Measurements from ENCODE around the gene UGGT2. TPM values are rescaled to one million over a fixed set of nuclear protein-coding genes. Genes with fewer than 3 reads are reported as not detected.
"Not testable (repeated sequence)": the region's sequence is repeated elsewhere in the genome, so short reads cannot be mapped to it uniquely, and the experiment has no call there.

UGGT2 gene
- total RNA-seq, 1 donor from 2014 or later: 45.5 TPM

GRCh38 chr13:95970878-95971277 lies 82.3 kb downstream of the UGGT2 start:
- no peak for DNase-seq

- no peak for DNase-seq
Observed at GRCh38 chr13:95968906-95969305, 84.3 kb downstream of the UGGT2 start.

DNA sequence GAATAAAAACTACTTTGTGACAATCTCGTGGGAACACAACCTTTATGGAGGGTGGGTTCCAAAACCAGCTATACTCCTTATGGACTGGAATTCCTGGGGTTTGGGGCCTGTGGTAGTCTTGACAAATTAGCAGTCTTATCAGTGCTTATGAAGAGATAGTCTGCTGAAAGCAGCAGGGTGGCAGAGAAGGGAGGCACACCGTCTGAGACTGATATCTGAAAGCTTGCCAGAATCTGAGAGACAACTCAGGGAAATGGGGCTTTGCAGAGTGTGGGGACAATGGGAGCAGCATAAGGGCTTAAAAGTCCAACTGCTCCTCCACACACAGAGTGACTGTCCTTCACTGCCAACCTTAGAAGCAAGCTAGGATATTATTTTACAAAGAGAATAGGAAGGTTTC lies 95.9 kb downstream of the UGGT2 start:
- no peak for DNase-seq

DNA sequence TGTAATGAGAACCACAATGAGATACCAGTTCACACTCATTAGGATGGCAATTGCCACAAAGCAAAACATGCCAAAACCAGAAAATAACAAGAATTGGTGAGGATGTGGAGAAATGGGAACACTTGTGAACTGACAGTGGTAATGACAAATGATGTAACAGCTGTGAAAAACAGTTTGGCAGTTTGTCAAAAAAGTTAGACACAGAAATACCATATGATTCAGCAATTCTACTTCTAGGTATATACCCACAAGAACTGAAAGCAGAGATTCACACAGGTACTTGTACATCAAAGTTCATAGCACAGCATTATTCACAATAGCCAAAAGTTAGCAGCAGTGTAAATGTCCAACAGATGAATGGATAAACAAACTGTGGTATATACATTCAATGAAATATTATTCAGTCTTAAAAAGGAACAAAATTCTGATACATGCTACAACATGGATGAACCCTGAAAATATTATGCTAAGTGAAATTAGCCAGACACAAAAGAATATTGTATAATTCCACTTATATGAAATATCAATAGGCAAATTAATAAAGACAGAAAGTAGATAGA lies 96.5 kb downstream of the UGGT2 start:
- no peak for DNase-seq

DNA sequence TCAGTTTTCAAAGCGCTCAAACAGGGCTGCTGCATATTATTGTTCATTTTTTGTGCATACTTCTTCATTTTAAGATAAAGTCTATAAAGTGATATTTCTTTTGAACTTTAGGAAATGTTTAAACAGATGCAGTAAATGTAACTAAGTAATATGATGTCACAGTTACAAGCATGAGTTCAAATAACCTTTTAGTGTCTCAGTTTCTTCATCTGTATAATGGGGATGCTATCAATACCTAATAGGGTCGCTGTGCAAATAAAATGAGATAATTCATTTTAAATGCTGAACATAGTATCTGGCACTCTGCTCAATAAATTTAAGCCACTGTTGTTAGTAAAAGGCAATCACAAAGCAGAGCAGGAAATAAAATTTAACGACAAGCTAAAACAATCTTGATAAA lies 97.5 kb downstream of the UGGT2 start:
- DNase-seq: no peak

GRCh38 chr13:95955255-95955654 lies 97.9 kb downstream of the UGGT2 start:
- DNase-seq: no peak

DNA sequence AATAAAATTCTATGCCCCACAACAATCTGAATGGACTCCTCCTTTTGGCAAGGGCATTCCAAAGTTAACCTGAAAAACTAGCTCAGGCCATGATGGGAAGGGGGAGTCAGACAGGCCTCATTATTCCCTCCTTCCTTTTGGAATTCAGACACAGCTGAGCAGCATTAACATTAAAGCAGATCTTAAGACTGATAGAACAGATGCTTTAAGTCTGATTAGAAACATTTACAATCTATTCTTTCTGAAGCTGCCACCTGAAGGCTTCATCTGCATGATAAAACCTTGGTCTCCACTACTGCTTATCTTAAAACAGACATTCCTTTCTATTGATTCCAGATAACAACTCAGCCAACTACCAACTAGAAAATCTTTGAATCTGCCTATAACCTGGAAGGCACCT lies 98.9 kb downstream of the UGGT2 start:
- no peak for DNase-seq

GRCh38 chr13:95950103-95950502 lies 103.1 kb downstream of the UGGT2 start:
- no peak for DNase-seq

GRCh38 chr13:95948656-95949055 lies 104.5 kb downstream of the UGGT2 start:
- DNase-seq: no peak

- DNase-seq: no peak
Observed at GRCh38 chr13:95937714-95938320, 115.4 kb downstream of the UGGT2 start.

GRCh38 chr13:95931300-95932025 lies 121.7 kb downstream of the UGGT2 start:
- DNase-seq: no peak

GRCh38 chr13:95929430-95929829 lies 123.8 kb downstream of the UGGT2 start:
- DNase-seq: no peak

GRCh38 chr13:95928367-95928906 lies 124.8 kb downstream of the UGGT2 start:
- DNase-seq: not testable (repeated sequence)

DNA sequence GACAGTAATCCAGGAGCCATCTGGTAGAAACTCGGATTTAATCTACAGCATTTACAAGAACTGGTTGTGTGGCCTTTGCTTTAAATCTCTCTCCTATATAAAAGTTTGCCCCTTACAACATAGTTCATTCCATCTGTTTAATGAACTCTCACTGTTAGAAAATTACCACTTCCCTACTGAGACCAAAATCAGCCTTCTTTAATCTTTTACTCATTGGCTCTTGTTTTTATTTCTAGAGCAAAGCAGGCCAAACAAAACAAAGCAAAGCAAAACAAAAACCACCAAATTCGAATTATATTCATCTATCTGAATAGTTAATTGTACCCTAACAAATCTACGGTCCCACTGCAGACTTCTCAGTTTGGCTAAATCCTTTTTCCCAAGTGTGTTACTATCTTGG lies 127.0 kb downstream of the UGGT2 start:
- no peak for DNase-seq

DNA sequence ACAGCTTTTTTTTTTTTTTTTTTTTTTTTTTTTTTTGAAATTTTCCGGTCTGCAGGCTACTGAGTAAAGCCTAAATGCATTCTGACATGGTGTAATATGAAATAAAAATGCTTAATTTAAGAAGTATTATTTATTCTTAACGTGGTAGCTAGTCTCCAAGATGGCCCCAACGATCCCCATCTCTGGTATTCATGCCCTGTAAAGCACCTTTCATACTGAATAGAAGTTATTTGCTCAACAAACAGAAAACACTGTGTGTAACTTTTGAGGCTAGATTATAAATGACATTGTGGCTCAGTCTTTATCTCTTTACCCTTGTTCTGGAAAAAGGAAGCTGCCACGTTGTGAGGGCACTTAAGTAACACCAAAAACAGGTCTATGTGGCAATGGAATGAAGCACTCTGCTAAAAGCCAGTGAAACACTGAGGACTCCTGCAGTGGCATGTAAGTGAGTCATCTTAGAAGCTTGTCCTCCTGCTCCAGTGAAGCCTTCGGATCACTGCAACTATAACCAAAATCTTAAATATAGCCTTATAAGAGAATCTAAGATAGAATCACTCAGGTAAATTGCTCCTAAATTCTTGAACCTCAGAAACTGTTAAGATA lies 128.7 kb downstream of the UGGT2 start:
- DNase-seq: no peak

DNA sequence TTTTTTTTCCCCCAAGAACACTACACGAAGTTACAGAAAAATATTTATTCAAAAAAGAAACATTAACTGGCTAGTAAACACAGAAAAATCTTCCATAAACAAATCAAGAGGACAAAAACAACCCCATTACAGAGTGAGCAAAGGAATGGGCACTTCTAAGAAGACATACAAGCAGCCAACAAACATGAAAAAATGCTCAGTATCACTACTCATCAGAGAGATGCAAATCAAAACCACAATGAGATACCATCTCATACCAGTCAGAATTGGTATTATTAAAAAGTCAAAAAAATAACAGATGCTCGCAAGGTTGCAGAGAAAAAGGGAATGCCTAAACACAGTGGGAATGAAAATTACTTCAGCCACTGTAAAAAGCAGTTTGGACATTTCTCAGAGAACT lies 131.7 kb downstream of the UGGT2 start:
- no peak for DNase-seq

GRCh38 chr13:95920485-95920884 lies 132.7 kb downstream of the UGGT2 start:
- DNase-seq: no peak

GRCh38 chr13:95918860-95919259 lies 134.3 kb downstream of the UGGT2 start:
- no peak for DNase-seq

GRCh38 chr13:95914991-95915501 lies 138.2 kb downstream of the UGGT2 start:
- DNase-seq: no peak

DNA sequence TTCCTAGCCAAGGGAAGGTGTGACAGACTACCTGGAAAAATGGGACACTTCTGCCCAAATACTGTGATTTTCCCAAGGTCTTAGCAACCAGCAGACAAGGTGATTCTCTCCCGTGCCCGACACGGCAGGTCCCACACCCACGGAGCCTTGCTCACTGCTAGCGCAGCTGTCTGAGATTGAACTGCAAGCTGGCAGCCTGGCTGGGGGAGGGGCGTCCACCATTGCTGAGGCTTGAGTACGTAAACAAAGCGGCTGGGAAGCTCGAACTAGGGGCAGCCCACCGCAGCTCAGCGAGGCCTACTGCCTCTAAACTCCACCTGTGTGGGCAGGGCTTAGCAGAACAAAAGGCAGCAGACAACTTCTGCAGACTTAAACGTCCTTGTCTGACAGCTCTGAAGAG lies 146.2 kb downstream of the UGGT2 start:
- DNase-seq: no peak

GRCh38 chr13:95903569-95903968 lies 149.6 kb downstream of the UGGT2 start:
- DNase-seq: no peak

DNA sequence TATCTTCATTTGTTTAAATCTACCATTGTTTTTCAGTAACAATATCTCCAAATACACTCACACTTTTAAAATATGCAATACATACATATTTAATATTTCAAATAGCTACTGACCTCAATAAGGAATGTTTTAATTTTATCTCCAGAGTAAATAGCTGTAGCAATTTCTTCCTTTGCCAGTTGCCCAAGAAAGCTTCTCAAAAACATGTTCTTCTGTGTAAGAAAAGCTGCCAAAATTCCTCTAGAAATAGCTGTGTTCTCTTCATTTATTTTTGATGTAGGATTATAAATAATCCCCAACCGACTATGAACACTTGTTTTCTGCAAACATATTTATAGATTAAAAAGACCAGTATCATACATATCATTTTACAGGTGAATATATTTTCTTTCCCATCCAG lies 150.5 kb downstream of the UGGT2 start:
- DNase-seq: no peak

DNA sequence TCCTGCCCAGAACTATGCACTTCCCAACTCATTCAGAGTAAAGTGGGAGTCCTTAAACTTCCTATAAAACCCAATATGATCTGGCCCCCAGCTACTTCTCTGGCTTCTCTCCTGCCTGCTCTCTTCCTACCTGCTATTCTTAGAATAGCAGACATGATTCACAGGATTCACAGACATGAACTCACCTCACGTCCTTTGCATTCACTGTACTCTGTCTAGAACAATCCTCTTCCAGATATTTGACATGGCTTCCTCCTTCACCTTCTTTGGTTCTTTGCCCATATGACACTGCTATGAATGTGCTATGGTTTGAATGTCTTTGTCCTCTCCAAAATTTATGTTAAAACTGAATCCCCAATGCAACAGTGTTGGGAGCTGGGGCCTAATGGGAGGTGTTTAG lies 154.9 kb downstream of the UGGT2 start:
- no peak for DNase-seq

Data from skin of body (tissue), 2 donors.